K562 (cell line): ENCODE data around the gene SLC35D3. TPM values are rescaled to one million over a fixed set of nuclear protein-coding genes. Genes with fewer than 3 reads are reported as not detected.

Experiments used
- ATAC-seq: fragments of 200-7000 bp; cut with Tn5 transposase; 3 replicates; pipeline ENCODE4 v1.9.1; 2020; ENCODE audit warnings: moderate library complexity
- BruUV-seq: library from RNA; stranded (reverse); fragments of 400-500 nt; replicated peaks from 2 replicates; lab custom pipeline; 2021; lab: Mats Ljungman, UMichigan
- CTCF ChIA-PET: fragments of 300-600 bp; formaldehyde crosslinking; extraction: SDS; loops from one replicate; lab custom pipeline; 2021; ENCODE audit warnings: low intra/inter-chr PET ratio; lab: Yijun Ruan, JAX
- POLR2A ChIA-PET: fragments of 300-600, 350-650 bp; sonication (Branson Sonifier 250); formaldehyde crosslinking; extraction: SDS; loops from one replicate; lab custom pipeline; 2021; ENCODE audit warnings: antibody characterized with exemption, inconsistent platforms; lab: Yijun Ruan, JAX
- DNase-seq, 4 experiments: peaks; one replicate each; pipeline versions ENCODE4 v3.0.0 to v3.0.0-alpha.2; 2011 to 2018; ENCODE audit warnings: low spot score in 3 of 4, mixed read lengths in 3 of 4; ENCODE audit errors: extremely low read depth in 1 of 4
- FAIRE-seq: peaks from 2 replicates; lab custom pipeline; 2011; peaks lifted over from hg19 to GRCh38; lab: Jason Lieb, UNC
- H2AFZ ChIP-seq: 2 replicates; pipeline ENCODE4 v1.6.0; 2011; ENCODE audit warnings: low read depth, low read length, control low read depth, inconsistent platforms
- H3K27ac ChIP-seq: fragments of 200-600 bp; 3 replicates; pipeline ENCODE4 v1.8.0; 2011; ENCODE audit warnings: low read depth, mild to moderate bottlenecking, control low read depth, inconsistent platforms, low read length, moderate library complexity, mixed read lengths; ENCODE audit errors: extremely low read depth
- H3K27me3 ChIP-seq, 2 experiments: fragments of 300-600 bp in 1 of 2; 2 replicates in 1 of 2; 3 replicates in 1 of 2; pipeline versions ENCODE4 v1.6.0 to v1.8.0; 2011; ENCODE audit warnings: inconsistent platforms in 2 of 2, low read length in 2 of 2, mild to moderate bottlenecking in 1 of 2, mixed read lengths in 1 of 2, moderate library complexity in 1 of 2; ENCODE audit not compliant: control insufficient read depth in 2 of 2, insufficient read depth in 2 of 2
- H3K36me3 ChIP-seq: fragments of 300-600 bp; 3 replicates; pipeline ENCODE4 v1.8.0; 2011; ENCODE audit warnings: mild to moderate bottlenecking, low read length, inconsistent platforms; ENCODE audit not compliant: control insufficient read depth, insufficient read depth
- H3K4me1 ChIP-seq, 2 experiments: fragments of 200-600 bp in 1 of 2; replicated peaks in 1 of 2; 2 replicates in 1 of 2; 3 replicates in 1 of 2; pipeline versions ENCODE4 v1.5.1 to v1.8.0; 2011; ENCODE audit warnings: inconsistent platforms in 2 of 2, low read length in 2 of 2, mild to moderate bottlenecking in 1 of 2, mixed read lengths in 1 of 2, moderate library complexity in 1 of 2; ENCODE audit not compliant: control insufficient read depth in 2 of 2, insufficient read depth in 2 of 2
- H3K4me2 ChIP-seq: 2 replicates; pipeline ENCODE4 v1.6.1; 2011; ENCODE audit warnings: low read length, control low read depth, inconsistent platforms, mixed read lengths; ENCODE audit not compliant: insufficient read depth
- H3K4me3 ChIP-seq: fragments of 200-600 bp; sonication (generic), shearing (Covaris generic); 2 replicates; pipeline ENCODE4 v1.5.1; 2016; ENCODE audit warnings: control low read depth, inconsistent platforms
- H3K79me2 ChIP-seq: fragments of 200-600 bp; 3 replicates; pipeline ENCODE4 v1.8.0; 2011; ENCODE audit warnings: low read length, inconsistent platforms; ENCODE audit not compliant: control insufficient read depth, insufficient read depth
- H3K9ac ChIP-seq, 2 experiments: 2 replicates each; pipeline versions ENCODE4 v1.6.0 to v1.6.1; 2011; ENCODE audit warnings: low read depth in 2 of 2, low read length in 2 of 2, control low read depth in 1 of 2, inconsistent platforms in 1 of 2, mild to moderate bottlenecking in 1 of 2, mixed read lengths in 1 of 2; ENCODE audit not compliant: insufficient read depth in 1 of 2
- H3K9me1 ChIP-seq: one replicate; pipeline ENCODE4 v1.6.0; 2011; ENCODE audit warnings: inconsistent platforms, mild to moderate bottlenecking, low read length, moderate library complexity; ENCODE audit not compliant: control insufficient read depth, insufficient read depth
- H3K9me3 ChIP-seq: replicated peaks from 2 replicates; pipeline ENCODE4 v1.5.1; 2011; ENCODE audit warnings: low read depth, low read length, inconsistent platforms; ENCODE audit not compliant: control insufficient read depth, insufficient read depth
- H4K20me1 ChIP-seq: replicated peaks from 2 replicates; pipeline ENCODE4 v1.6.1; 2011; ENCODE audit warnings: low read length, inconsistent platforms, mixed read lengths; ENCODE audit not compliant: control insufficient read depth, insufficient read depth
- ATF1 ChIP-seq, 2 experiments: fragments of 450-650 bp in 1 of 2; IDR thresholded peaks; 2 replicates each; pipeline ENCODE4 v1.6.1; 2016; ENCODE audit warnings: missing compliant biosample characterization in 1 of 2, missing genetic modification characterization in 1 of 2
- HOXB6 ChIP-seq: fragments of 250-450 bp; sonication (Bioruptor Pico); IDR thresholded peaks from 2 replicates; pipeline ENCODE4 v1.5.1; 2022; ENCODE audit warnings: mild to moderate bottlenecking, borderline replicate concordance
- SREBF1 ChIP-seq: fragments of 150-350 bp; IDR thresholded peaks from 2 replicates; pipeline ENCODE4 v1.6.1; 2014; ENCODE audit warnings: antibody characterized with exemption, low read depth, low read length, borderline replicate concordance
- WGBS: fragments of 100-300 bp; shearing (Covaris generic); methylation state at CpG from one replicate; pipeline ENCODE4 v1.1.6; 2016; ENCODE audit warnings: low coverage, mixed read lengths; ENCODE audit not compliant: insufficient coverage; ENCODE audit errors: missing lambda C conversion rate; 5-methylcytosine and 5-hydroxymethylcytosine counted together
- in situ Hi-C: fragments of 300-500 bp; cut with MboI; formaldehyde crosslinking; loops from 4 replicates; pipeline ENCODE4 v1.15.0; 2018; ENCODE audit warnings: inconsistent platforms, mixed read lengths
- intact Hi-C: fragments of 100-400 bp; cut with micrococcal nuclease; formaldehyde crosslinking; loops from 2 replicates; pipeline ENCODE4 v1.14.2; 2022
- polyA plus RNA-seq, 8 experiments: library from polyadenylated mRNA; depleted of rRNA in 4 of 8; stranded (reverse) in 5 of 8; unstranded in 3 of 8; fragments of >200 nt; fragmentation: Nextera tagmentation in 2 of 8; fragmentation: Illumina TruSeq in 1 of 8; extraction: Ambion mirVana in 2 of 8; extraction: Trizol in 1 of 8; gene quantifications; 2 replicates each; pipeline versions ENCODE4 v1.2.1 to v1.2.3, GENCODE V29; 2011 to 2014; ENCODE audit warnings: inconsistent platforms in 1 of 8, missing spikeins in 1 of 8
- total RNA-seq, 7 experiments: library from RNA; depleted of rRNA in 6 of 7; stranded (reverse); fragments of >200 nt in 6 of 7; fragmentation: Illumina TruSeq in 2 of 7; extraction: Trizol in 2 of 7; gene quantifications; 2 replicates each; pipeline versions ENCODE4 v1.2.1 to v1.2.3, GENCODE V29; 2011 to 2021; ENCODE audit warnings: low replicate concordance in 1 of 7
- TF ChIP-seq, protein P1 (sequence below): fragments of 250-450 bp; sonication (Bioruptor Pico); IDR thresholded peaks from 2 replicates; pipeline ENCODE4 v1.8.0; 2022; ENCODE audit warnings: moderate library complexity, mild to moderate bottlenecking, inconsistent platforms

Gene SLC35D3
- total and polyA plus RNA-seq, 9 of the 15 experiments (the other 6 are each of a cell fraction or from before 2014, with no cell fraction given) = not detected

DNA sequence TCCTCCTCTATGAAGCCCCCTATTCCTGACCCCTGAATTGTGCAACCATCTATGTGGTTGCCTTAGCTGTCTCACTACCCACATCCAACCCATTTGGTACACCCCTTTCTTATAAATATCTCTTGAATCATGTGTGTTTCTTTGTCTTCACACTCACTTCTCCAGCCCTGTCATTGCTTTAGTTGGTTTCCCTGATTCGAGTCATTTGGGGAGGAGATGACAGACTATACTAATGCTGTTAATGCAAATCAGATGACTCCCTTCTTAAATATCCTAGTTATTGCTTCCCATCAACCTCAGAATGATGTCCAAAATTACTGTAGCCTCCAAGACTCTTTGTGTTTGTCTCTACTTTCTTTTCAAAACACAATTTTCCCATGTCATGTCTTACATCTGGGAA is 23.0 kb downstream of the SLC35D3 start (continued):
- no peak for TF ChIP-seq SREBF1

DNA sequence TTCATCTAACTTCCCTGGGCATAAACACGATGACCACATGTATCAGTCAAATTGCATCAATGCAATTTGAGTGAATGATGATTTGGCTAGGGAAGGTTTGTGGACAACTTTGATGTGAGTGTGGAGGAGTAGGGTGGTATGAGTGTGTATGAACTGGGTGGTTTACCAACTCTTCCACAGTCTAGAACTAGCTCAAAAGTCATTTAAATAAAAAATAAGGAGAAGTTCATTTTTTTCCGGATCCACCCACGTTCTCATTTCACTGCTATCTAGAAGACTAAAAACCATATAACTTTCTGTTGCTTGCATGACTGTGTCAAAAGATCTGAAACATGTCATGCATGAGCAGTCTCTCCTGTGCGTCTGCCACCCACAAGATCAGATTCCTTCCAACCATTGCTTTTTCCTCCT is 23.6 kb downstream of the SLC35D3 start:
- WGBS = 2% methylated on average over 4 of the region's 4 CpGs
- no peak for FAIRE-seq

More for the DNA sequence above, 23.6 kb downstream of the SLC35D3 start:
- ATAC-seq = no peak
- Histone ChIP-seq H3K9me1 (no peaks in the 10 kb centered on the region), H3K36me3 (no peaks in the 10 kb centered on the region), H4K20me1 (no peaks in the 10 kb centered on the region), H3K27ac (no peak overlapping the region), H3K9ac (no peak overlapping the region), H3K79me2 (no peaks in the 10 kb centered on the region), H3K27me3 (peaks cover 0 to 6% of the 10 kb centered on the region in 2 experiments; a peak in 2 of 5 replicates), H3K4me2 (no peak overlapping the region), H3K4me3 (no peak overlapping the region), H2AFZ (no peak overlapping the region), H3K4me1 (peaks cover 0 to 3% of the 10 kb centered on the region in 2 experiments; a peak in 1 of 5 replicates), H3K9me3 (no peaks in the 10 kb centered on the region)
- intact Hi-C loops = no loop called here
- ChIA-PET POLR2A (no interaction called here), CTCF (no interaction called here)
- no peak for DNase-seq
- no TSS peak for BruUV-seq
- TF ChIP-seq HOXB6 (CRISPR knock-in tag) (no peak), ATF1 (CRISPR knock-in tag; IDR thresholded peaks at IDR 0.05) (no peak), ATF1 (tag; IDR thresholded peaks at IDR 0.05) (no peak)
- TF ChIP-seq, protein P1, sequence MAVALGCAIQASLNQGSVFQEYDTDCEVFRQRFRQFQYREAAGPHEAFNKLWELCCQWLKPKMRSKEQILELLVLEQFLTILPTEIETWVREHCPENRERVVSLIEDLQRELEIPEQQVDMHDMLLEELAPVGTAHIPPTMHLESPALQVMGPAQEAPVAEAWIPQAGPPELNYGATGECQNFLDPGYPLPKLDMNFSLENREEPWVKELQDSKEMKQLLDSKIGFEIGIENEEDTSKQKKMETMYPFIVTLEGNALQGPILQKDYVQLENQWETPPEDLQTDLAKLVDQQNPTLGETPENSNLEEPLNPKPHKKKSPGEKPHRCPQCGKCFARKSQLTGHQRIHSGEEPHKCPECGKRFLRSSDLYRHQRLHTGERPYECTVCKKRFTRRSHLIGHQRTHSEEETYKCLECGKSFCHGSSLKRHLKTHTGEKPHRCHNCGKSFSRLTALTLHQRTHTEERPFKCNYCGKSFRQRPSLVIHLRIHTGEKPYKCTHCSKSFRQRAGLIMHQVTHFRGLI = no peak
- in situ Hi-C loops = no loop called here
